KBM-7 (cell line): ENCODE results near the gene HOXA10.
A peak's percentile ranks its signal among the peaks of the same experiment; 100 is the strongest.

Experiments
- DNase-seq: peaks from one replicate; pipeline ENCODE4 v3.0.0-alpha.2; 2015
- in situ Hi-C: fragments of 300-500 bp; cut with MboI; formaldehyde crosslinking; loops from 2 replicates; pipeline ENCODE4 v1.14.3; 2020; ENCODE audit warnings: low sequenced_read_pairs, low pct_unique_long_range_greater_than_20kb, mixed read lengths

HOXA10 gene

GRCh38 chr7:27143023-27143949, 30.8 kb downstream of the HOXA10 start, which contains the start of gene HOXA5:
HOXA5 (minus strand) TSS chr7:27143681; CDS start chr7:27143607, 74 bp downstream.
- in situ Hi-C loops = no loop called here
- no peak for DNase-seq

- no peak for DNase-seq
- in situ Hi-C loops = no loop called here
Measured at GRCh38 chr7:27142580-27143022, 31.5 kb downstream of the HOXA10 start.

GRCh38 chr7:27141923-27142579, 32.1 kb downstream of the HOXA10 start:
- no peak for DNase-seq
- in situ Hi-C loops = no loop called here

GRCh38 chr7:27141137-27141922, 32.8 kb downstream of the HOXA10 start:
- in situ Hi-C loops = no loop called here

GRCh38 chr7:27140126-27140857, 33.8 kb downstream of the HOXA10 start:
- no peak for DNase-seq
- in situ Hi-C loops = no loop called here

More at GRCh38 chr7:27141137-27141922, 32.8 kb downstream of the HOXA10 start:
- no peak for DNase-seq

GRCh38 chr7:27139334-27140125, 34.6 kb downstream of the HOXA10 start:
- in situ Hi-C loops = no loop called here
- no peak for DNase-seq

GRCh38 chr7:27138985-27139333, 35.2 kb downstream of the HOXA10 start:
- DNase-seq = no peak
- in situ Hi-C loops = no loop called here

GRCh38 chr7:27138472-27138871, 35.6 kb downstream of the HOXA10 start:
- in situ Hi-C loops = no loop called here
- DNase-seq = no peak

GRCh38 chr7:27137640-27138315, 36.3 kb downstream of the HOXA10 start:
- in situ Hi-C loops = no loop called here

GRCh38 chr7:27134392-27134791, 39.7 kb downstream of the HOXA10 start:
- peak; percentile 24 for DNase-seq
- in situ Hi-C loops = no loop called here

More at GRCh38 chr7:27137640-27138315, 36.3 kb downstream of the HOXA10 start:
- no peak for DNase-seq

GRCh38 chr7:27133409-27134231, 40.5 kb downstream of the HOXA10 start:
- in situ Hi-C loops = no loop called here
- no peak for DNase-seq

GRCh38 chr7:27132978-27133377, 41.1 kb downstream of the HOXA10 start:
- in situ Hi-C loops = no loop called here
- no peak for DNase-seq

GRCh38 chr7:27132214-27132613, 41.9 kb downstream of the HOXA10 start:
- in situ Hi-C loops = no loop called here
- DNase-seq = no peak

GRCh38 chr7:27131390-27131819, 42.7 kb downstream of the HOXA10 start:
- no peak for DNase-seq
- in situ Hi-C loops = no loop called here

GRCh38 chr7:27130540-27131389, 43.4 kb downstream of the HOXA10 start, which contains the start of gene HOXA4:
HOXA4 (minus strand) TSS chr7:27130757; CDS start chr7:27130733, 24 bp downstream.
- DNase-seq = no peak
- in situ Hi-C loops = no loop called here
